Stomach smooth muscle (tissue), 2 donors: ENCODE results near the gene MSI2.

Experiments
- H3K27ac ChIP-seq: one replicate; pipeline ENCODE4 v1.7.0; 2013; ENCODE audit warnings: mild to moderate bottlenecking, low read length, inconsistent platforms
- H3K27me3 ChIP-seq, 2 donors: one replicate each; pipeline ENCODE4 v1.7.0; 2013; ENCODE audit warnings: low read length in 2 of 2; ENCODE audit not compliant: insufficient read depth in 2 of 2, control insufficient read depth in 1 of 2
- H3K36me3 ChIP-seq, 2 donors: one replicate each; pipeline ENCODE4 v1.7.0; 2013; ENCODE audit warnings: low read length in 2 of 2; ENCODE audit not compliant: control insufficient read depth in 2 of 2, insufficient read depth in 2 of 2
- H3K4me1 ChIP-seq: one replicate; pipeline ENCODE4 v1.7.0; 2013; ENCODE audit warnings: low read length; ENCODE audit not compliant: control insufficient read depth, insufficient read depth
- H3K4me3 ChIP-seq, 2 donors: one replicate each; pipeline ENCODE4 v1.7.0; 2013; ENCODE audit warnings: low read length in 2 of 2
- H3K9ac ChIP-seq, 2 donors: one replicate each; pipeline ENCODE4 v1.7.0; 2013; ENCODE audit warnings: low read length in 2 of 2, mild to moderate bottlenecking in 1 of 2
- H3K9me3 ChIP-seq, 2 donors: one replicate each; pipeline ENCODE4 v1.7.0; 2013; ENCODE audit warnings: low read length in 2 of 2; ENCODE audit not compliant: control insufficient read depth in 2 of 2
- donor health status: healthy.
- donor health status: Pancreatic carcinoma.

The MSI2 gene

DNA sequence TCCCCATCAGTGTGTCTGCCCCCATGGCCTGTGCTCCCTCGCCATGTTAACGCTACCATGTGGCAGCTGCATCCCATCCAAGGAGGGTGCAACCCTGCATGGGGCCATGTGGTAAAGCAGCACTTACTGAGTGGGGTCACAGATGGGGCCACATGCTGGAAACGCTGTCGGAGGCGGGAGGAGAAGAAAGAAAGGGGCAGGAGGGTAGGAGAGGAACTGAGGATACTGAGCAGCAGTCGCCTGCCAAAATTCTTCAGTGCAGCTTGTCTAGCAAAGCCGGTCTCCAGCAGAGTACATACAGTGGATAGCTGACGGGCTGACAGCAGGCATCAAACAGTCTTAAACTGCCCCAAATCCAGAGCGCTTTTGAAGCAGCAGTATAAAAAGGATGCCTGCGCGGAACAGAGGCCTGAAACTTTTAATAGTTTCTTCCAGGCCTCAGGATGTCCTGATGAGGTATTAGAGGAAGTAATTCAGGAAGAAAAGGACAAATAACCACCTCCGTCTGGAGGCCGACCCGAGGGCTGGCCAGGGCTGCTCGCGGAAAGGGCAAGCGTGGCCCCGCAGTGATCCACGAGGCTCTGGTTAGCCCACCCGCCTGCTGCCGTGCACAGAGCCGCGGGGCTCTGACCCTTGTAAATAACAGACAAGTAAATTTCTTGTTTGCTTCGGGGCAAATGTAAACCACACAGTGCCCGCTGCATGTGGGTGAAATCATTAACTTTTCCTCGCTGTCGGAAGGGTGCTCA is 339.8 kb downstream of the MSI2 start:
- H3K4me3 ChIP-seq = no peak overlapping the region
- H3K27ac ChIP-seq = no peak overlapping the region
- H3K27me3 ChIP-seq = no peaks in the 10 kb centered on the region
- H3K4me1 ChIP-seq = no peaks in the 10 kb centered on the region
- H3K36me3 ChIP-seq = no peaks in the 10 kb centered on the region
- H3K9me3 ChIP-seq = peaks cover 0 to 4% of the 10 kb centered on the region in 2 donors
- H3K9ac ChIP-seq = no peak overlapping the region

- peaks cover 0 to 4% of the 10 kb centered on the region in 2 donors for H3K9me3 ChIP-seq
- H3K27ac ChIP-seq = no peak overlapping the region
These were observed 340.8 kb downstream of the MSI2 start for GRCh38 chr17:57597101-57597500.

DNA sequence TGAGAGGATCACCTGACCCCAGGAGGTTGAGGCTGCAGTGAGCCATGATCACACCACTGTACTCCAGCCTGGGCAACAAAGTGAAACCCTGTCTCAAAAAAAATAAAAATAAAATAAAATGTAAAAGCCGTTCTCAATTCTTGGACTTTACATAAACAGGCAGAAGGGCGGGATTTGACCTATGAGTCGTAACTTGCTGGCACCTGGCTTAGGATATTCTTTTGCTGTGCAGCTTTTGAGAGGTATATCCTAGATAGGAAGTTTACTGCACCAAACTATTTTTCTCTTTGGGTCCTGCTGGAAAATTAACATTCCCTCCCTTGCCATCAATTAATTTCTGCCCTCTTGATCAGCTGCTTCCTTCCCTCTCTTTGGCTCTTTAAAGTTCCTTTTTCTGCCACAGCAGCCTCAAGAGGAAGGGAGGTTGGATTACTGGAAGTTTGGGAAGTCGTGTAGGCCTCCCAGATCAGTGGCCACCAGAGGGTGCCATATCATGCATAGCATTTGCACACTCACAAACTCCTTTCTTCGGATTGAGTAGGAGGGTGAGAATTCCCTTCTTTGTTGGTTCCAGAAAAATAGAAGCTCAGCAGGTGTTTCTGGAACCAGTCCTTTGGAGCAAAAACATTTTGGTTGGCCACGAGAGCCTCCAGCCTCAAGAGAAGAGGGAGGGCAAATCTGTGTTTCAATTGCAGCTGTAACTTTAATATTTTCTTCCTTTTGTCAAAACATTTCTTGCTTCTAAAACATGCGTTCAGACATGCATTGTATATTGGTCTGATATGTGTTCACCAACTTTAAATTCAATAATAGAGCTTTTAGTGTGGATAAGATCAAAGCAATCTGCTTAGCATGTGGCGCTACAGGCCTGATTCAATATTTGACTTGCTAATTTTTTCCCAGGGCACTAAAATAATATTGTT is 341.5 kb downstream of the MSI2 start:
- Histone ChIP-seq H3K27ac (no peak overlapping the region), H3K9me3 (peaks cover 0 to 4% of the 10 kb centered on the region in 2 donors), H3K27me3 (no peaks in the 10 kb centered on the region), H3K36me3 (no peaks in the 10 kb centered on the region), H3K4me1 (no peaks in the 10 kb centered on the region), H3K4me3 (no peak overlapping the region), H3K9ac (no peak overlapping the region)

More at GRCh38 chr17:57597101-57597500, 340.8 kb downstream of the MSI2 start:
- H3K4me1 ChIP-seq = no peaks in the 10 kb centered on the region
- no peaks in the 10 kb centered on the region for H3K36me3 ChIP-seq
- no peak overlapping the region for H3K4me3 ChIP-seq
- no peaks in the 10 kb centered on the region for H3K27me3 ChIP-seq
- no peak overlapping the region for H3K9ac ChIP-seq

DNA sequence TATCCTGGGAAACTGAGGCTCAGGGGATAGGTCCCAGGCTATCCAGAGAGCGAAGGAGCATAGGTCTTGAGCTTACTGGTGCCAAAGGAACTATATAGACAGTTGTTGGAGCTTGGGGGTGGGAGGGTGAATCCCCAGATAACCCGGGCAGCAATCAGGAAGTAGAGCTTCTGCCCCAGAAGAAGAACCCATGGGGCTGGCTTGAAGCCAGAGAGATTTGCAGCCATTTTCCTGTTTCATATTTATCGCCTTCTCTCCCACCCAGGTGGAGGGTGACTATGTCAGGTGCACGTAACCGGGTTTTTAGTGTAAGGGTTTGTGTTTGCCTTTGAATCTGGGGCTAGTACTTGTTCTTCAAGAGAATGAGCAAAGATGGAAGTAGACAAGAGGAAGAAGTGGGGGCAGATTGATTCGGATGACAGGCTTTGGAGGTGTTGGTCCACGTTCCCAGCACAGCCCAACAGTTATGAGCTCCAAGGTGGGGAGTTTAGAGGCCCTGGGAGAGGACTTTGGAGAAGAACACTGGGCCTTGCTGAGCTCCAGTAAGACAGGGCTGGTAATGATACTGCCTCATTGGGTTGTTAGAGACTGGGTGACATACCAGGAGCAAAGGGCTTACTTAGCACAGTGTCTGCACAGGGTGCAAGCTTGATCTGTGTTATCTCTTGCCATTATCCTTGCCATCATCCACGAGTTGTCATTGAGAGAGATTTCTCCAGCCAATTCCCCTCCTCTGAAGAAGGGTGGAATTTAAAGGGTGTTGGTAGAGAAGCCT is 343.1 kb downstream of the MSI2 start:
- Histone ChIP-seq H3K4me3 (no peak overlapping the region), H3K9me3 (peaks cover 0 to 4% of the 10 kb centered on the region in 2 donors), H3K36me3 (no peaks in the 10 kb centered on the region), H3K9ac (no peak overlapping the region), H3K27me3 (no peaks in the 10 kb centered on the region), H3K27ac (no peak overlapping the region), H3K4me1 (peaks cover 11% of the 10 kb centered on the region)

- Histone ChIP-seq H3K27me3 (no peaks in the 10 kb centered on the region), H3K36me3 (no peaks in the 10 kb centered on the region), H3K9ac (no peak overlapping the region), H3K27ac (no peak overlapping the region), H3K4me3 (no peak overlapping the region), H3K9me3 (peaks cover 0 to 4% of the 10 kb centered on the region in 2 donors), H3K4me1 (peaks cover 17% of the 10 kb centered on the region)
These were observed 343.8 kb downstream of the MSI2 start for GRCh38 chr17:57600074-57600473.

GRCh38 chr17:57601143-57601735 is 344.9 kb downstream of the MSI2 start:
- no peaks in the 10 kb centered on the region for H3K27me3 ChIP-seq
- H3K27ac ChIP-seq = no peak overlapping the region
- H3K4me3 ChIP-seq = no peak overlapping the region
- H3K4me1 ChIP-seq = peaks cover 28% of the 10 kb centered on the region
- H3K9ac ChIP-seq = no peak overlapping the region
- no peaks in the 10 kb centered on the region for H3K9me3 ChIP-seq
- H3K36me3 ChIP-seq = no peaks in the 10 kb centered on the region

GRCh38 chr17:57602896-57603295 is 346.6 kb downstream of the MSI2 start:
- Histone ChIP-seq H3K9ac (no peak overlapping the region), H3K4me3 (no peak overlapping the region), H3K9me3 (no peaks in the 10 kb centered on the region), H3K27me3 (no peaks in the 10 kb centered on the region), H3K27ac (no peak overlapping the region), H3K4me1 (peaks cover 31% of the 10 kb centered on the region), H3K36me3 (no peaks in the 10 kb centered on the region)

- H3K27ac ChIP-seq = peak overlapping the region; percentile 2
- no peaks in the 10 kb centered on the region for H3K36me3 ChIP-seq
- no peaks in the 10 kb centered on the region for H3K27me3 ChIP-seq
- no peaks in the 10 kb centered on the region for H3K9me3 ChIP-seq
- no peak overlapping the region for H3K9ac ChIP-seq
- H3K4me3 ChIP-seq = no peak overlapping the region
- peaks cover 31% of the 10 kb centered on the region for H3K4me1 ChIP-seq
These were observed 347.2 kb downstream of the MSI2 start for GRCh38 chr17:57603546-57603945.

- Histone ChIP-seq H3K9ac (no peak overlapping the region), H3K9me3 (no peaks in the 10 kb centered on the region), H3K27ac (peak overlapping the region; percentile 2), H3K4me3 (no peak overlapping the region), H3K27me3 (no peaks in the 10 kb centered on the region), H3K4me1 (peaks cover 31% of the 10 kb centered on the region), H3K36me3 (no peaks in the 10 kb centered on the region)
These were observed 347.7 kb downstream of the MSI2 start for GRCh38 chr17:57603978-57604377.
